ENCODE results near the gene MANEA. TPM values are rescaled to one million over a fixed set of nuclear protein-coding genes. Genes with fewer than 3 reads are reported as not detected.

MANEA gene
- total RNA-seq, 1 experiment from 2014 or later: 13.9 TPM

DNA sequence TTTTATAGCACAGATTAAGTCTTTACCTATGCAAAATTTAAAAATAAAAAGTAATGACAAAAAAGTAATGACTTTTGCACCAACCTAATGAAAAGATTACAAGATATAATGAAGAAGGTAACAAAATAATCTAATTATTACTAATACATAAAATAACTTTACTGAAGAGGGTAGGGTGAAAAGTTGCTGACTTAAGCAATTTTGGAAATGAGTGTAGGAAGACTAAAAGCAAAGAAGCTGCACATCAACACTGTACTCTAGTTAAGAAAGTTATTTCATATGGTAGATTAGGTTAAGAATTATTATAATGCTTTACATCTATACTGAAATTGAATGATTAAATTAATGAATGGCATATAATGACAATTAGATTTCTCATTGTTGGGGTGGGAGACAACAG lies 76.8 kb downstream of the MANEA start (continued):
- TF ChIP-seq, protein P1, sequence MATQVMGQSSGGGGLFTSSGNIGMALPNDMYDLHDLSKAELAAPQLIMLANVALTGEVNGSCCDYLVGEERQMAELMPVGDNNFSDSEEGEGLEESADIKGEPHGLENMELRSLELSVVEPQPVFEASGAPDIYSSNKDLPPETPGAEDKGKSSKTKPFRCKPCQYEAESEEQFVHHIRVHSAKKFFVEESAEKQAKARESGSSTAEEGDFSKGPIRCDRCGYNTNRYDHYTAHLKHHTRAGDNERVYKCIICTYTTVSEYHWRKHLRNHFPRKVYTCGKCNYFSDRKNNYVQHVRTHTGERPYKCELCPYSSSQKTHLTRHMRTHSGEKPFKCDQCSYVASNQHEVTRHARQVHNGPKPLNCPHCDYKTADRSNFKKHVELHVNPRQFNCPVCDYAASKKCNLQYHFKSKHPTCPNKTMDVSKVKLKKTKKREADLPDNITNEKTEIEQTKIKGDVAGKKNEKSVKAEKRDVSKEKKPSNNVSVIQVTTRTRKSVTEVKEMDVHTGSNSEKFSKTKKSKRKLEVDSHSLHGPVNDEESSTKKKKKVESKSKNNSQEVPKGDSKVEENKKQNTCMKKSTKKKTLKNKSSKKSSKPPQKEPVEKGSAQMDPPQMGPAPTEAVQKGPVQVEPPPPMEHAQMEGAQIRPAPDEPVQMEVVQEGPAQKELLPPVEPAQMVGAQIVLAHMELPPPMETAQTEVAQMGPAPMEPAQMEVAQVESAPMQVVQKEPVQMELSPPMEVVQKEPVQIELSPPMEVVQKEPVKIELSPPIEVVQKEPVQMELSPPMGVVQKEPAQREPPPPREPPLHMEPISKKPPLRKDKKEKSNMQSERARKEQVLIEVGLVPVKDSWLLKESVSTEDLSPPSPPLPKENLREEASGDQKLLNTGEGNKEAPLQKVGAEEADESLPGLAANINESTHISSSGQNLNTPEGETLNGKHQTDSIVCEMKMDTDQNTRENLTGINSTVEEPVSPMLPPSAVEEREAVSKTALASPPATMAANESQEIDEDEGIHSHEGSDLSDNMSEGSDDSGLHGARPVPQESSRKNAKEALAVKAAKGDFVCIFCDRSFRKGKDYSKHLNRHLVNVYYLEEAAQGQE (IDR thresholded peaks at IDR 0.05; ENCODE audit: low read depth): no peak
- TF ChIP-seq POLR2A (IDR thresholded peaks at IDR 0.05; ENCODE audit: borderline replicate concordance, extremely low read depth, insufficient read depth, insufficient read length) (no peak), ZNF274 (IDR thresholded peaks at IDR 0.05; ENCODE audit: low read depth, low read length) (no peak)

DNA sequence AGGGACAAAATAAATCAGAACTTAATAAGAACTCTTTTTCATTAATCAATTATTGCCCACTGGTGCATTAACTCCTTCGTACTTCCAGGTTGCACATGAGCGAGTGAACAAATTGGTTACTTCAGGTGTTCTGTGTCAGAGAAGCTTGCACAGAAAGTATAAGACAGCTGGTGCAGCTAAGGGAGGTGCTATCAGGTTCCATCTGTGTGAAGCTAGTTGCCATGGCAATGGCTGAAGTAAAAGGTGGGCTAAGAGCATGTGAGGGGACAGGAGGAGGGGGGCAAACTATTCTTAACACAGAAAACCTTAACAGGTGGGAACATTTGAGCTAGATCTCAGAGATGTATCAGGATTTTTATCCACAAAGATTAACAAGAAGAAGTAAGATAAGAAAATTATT lies 81.6 kb downstream of the MANEA start:
- BruUV-seq (replicated peaks): no TSS peak
- no peak for ATAC-seq
- POLR2A ChIA-PET: no interaction called here
- Histone ChIP-seq H3K4me1 (ENCODE audit: control insufficient read depth in 1 of 2, insufficient read depth in 2 of 2, low read length in 2 of 2) (no peaks in the 10 kb centered on the region), H3K4me2 (ENCODE audit: low read length) (no peak overlapping the region), H3K27me3 (ENCODE audit: insufficient read depth, low read length) (no peaks in the 10 kb centered on the region), H3K9me3 (ENCODE audit: control insufficient read depth in 1 of 2, insufficient read depth in 1 of 2, low read depth in 1 of 2, low read length in 2 of 2) (no peaks in the 10 kb centered on the region), H2AFZ (ENCODE audit: low read depth, low read length, poor library complexity, severe bottlenecking) (no peak overlapping the region), H3K4me3 (replicated peaks in 1 of 2; ENCODE audit: low read depth in 1 of 2, low read length in 2 of 2) (no peak overlapping the region), H3K9ac (ENCODE audit: low read length) (no peak overlapping the region), H3K36me3 (ENCODE audit: control insufficient read depth in 1 of 2, insufficient read depth in 2 of 2, low read length in 2 of 2) (no peaks in the 10 kb centered on the region), H3K79me2 (ENCODE audit: insufficient read depth, low read length) (no peaks in the 10 kb centered on the region), H4K20me1 (ENCODE audit: insufficient read depth) (no peaks in the 10 kb centered on the region), H3K27ac (ENCODE audit: low read depth, low read length) (no peak overlapping the region), H3K9me2 (ENCODE audit: insufficient read depth) (no peaks in the 10 kb centered on the region)
- CTCF ChIA-PET: no interaction called here
- intact Hi-C loops (cut with micrococcal nuclease): no loop called here
- RAD21 ChIA-PET (ENCODE audit: low non-redundant PET in 1 of 2, low total read pairs in 2 of 2, uncharacterized antibody in 2 of 2, unreplicated experiment in 2 of 2): no interaction called here
- TF ChIP-seq CEBPB (IDR thresholded peaks at IDR 0.05; ENCODE audit: low read depth): no peak
- TF ChIP-seq SIN3A (IDR thresholded peaks at IDR 0.05; ENCODE audit: low read depth): no peak
- TF ChIP-seq ELF1 (IDR thresholded peaks at IDR 0.05; ENCODE audit: borderline replicate concordance, low read depth): no peak
- no peak for TF ChIP-seq POLR2A (IDR thresholded peaks at IDR 0.05; ENCODE audit: borderline replicate concordance, extremely low read depth, insufficient read depth, insufficient read length)
- DNase-seq (ENCODE audit: low read depth, low spot score): no peak
